Colonic mucosa (tissue), 4 donors: ENCODE data around the gene RABL2B. TPM values are rescaled to one million over a fixed set of nuclear protein-coding genes. Genes with fewer than 3 reads are reported as not detected.

Experiments
- DNase-seq: peaks from one replicate; pipeline ENCODE4 v3.0.0-alpha.2; 2020
- H3K27ac ChIP-seq: fragments of 200-600 bp; one replicate; pipeline ENCODE4 v1.8.0; 2021
- H3K27me3 ChIP-seq: fragments of 200-600 bp; one replicate; pipeline ENCODE4 v1.8.0; 2021
- H3K36me3 ChIP-seq: fragments of 200-600 bp; one replicate; pipeline ENCODE4 v1.8.0; 2021
- H3K4me1 ChIP-seq: fragments of 200-600 bp; one replicate; pipeline ENCODE4 v1.8.0; 2021; ENCODE audit warnings: mild to moderate bottlenecking
- H3K4me3 ChIP-seq: fragments of 200-600 bp; one replicate; pipeline ENCODE4 v1.8.0; 2021
- H3K9ac ChIP-seq, 2 donors: one replicate each; pipeline ENCODE4 v1.7.0; 2013; ENCODE audit warnings: control low read depth in 2 of 2, low read depth in 2 of 2, low read length in 2 of 2
- H3K9me3 ChIP-seq: fragments of 200-600 bp; one replicate; pipeline ENCODE4 v1.8.0; 2021
- CTCF ChIP-seq: fragments of 200-600 bp; IDR thresholded peaks from one replicate; pipeline ENCODE4 v1.8.0; 2022; ENCODE audit warnings: antibody characterized with exemption, mild to moderate bottlenecking
- intact Hi-C: fragments of 100-400 bp; cut with DNase I; formaldehyde crosslinking; loops from one replicate; pipeline ENCODE4 v1.14.1; 2022
- total RNA-seq, 2 donors: library from RNA; stranded (reverse); fragmentation: NEBNext Ultra II Directional in 1 of 2; extraction: Animal tissue kit (Norgen Biotek cat#: 25700) in 1 of 2; gene quantifications; one replicate each; pipeline ENCODE4 v1.2.1, GENCODE V29; 2021
- donor health status: healthy.
- donor health status: DM: no; HTN: no; CAD: no.
- donor health status: DM: no; HTN: no; CAD: no.

The RABL2B gene
- total RNA-seq, 2 donors from 2014 or later = 14.3 to 23.9 TPM

- Histone ChIP-seq H3K27ac (no peak overlapping the region), H3K9ac (no peak overlapping the region), H3K27me3 (no peaks in the 10 kb centered on the region), H3K4me1 (peaks cover 6% of the 10 kb centered on the region), H3K9me3 (no peaks in the 10 kb centered on the region), H3K4me3 (no peak overlapping the region), H3K36me3 (no peaks in the 10 kb centered on the region)
- no peak for DNase-seq
- intact Hi-C loops = no loop called here
- TF ChIP-seq CTCF = no peak
Observed at GRCh38 chr22:50730013-50730891, 53.2 kb downstream of the RABL2B start.

- TF ChIP-seq CTCF = no peak
Observed at GRCh38 chr22:50729391-50730012, 53.9 kb downstream of the RABL2B start.

GRCh38 chr22:50728523-50728931 is 54.9 kb downstream of the RABL2B start:
- Histone ChIP-seq H3K27ac (no peak overlapping the region), H3K4me3 (no peak overlapping the region), H3K9ac (no peak overlapping the region), H3K27me3 (no peaks in the 10 kb centered on the region), H3K9me3 (no peaks in the 10 kb centered on the region), H3K4me1 (peaks cover 6% of the 10 kb centered on the region), H3K36me3 (no peaks in the 10 kb centered on the region)
- DNase-seq = no peak
- intact Hi-C loops = no loop called here
- no peak for TF ChIP-seq CTCF

More at GRCh38 chr22:50729391-50730012, 53.9 kb downstream of the RABL2B start:
- Histone ChIP-seq H3K4me1 (peaks cover 6% of the 10 kb centered on the region), H3K9ac (no peak overlapping the region), H3K9me3 (no peaks in the 10 kb centered on the region), H3K36me3 (no peaks in the 10 kb centered on the region), H3K27me3 (no peaks in the 10 kb centered on the region), H3K4me3 (no peak overlapping the region), H3K27ac (no peak overlapping the region)
- no peak for DNase-seq
- intact Hi-C loops = no loop called here

- no peak overlapping the region for H3K9ac ChIP-seq
- intact Hi-C loops = no loop called here
- peaks cover 6% of the 10 kb centered on the region for H3K4me1 ChIP-seq
- no peak overlapping the region for H3K4me3 ChIP-seq
- no peaks in the 10 kb centered on the region for H3K27me3 ChIP-seq
- no peak for DNase-seq
- H3K27ac ChIP-seq = no peak overlapping the region
- no peak for TF ChIP-seq CTCF
- H3K9me3 ChIP-seq = no peaks in the 10 kb centered on the region
- no peaks in the 10 kb centered on the region for H3K36me3 ChIP-seq
Observed at GRCh38 chr22:50727678-50728522, 55.5 kb downstream of the RABL2B start.

- no peak for DNase-seq
- Histone ChIP-seq H3K36me3 (no peaks in the 10 kb centered on the region), H3K4me1 (peaks cover 2% of the 10 kb centered on the region), H3K27ac (no peak overlapping the region), H3K9ac (no peak overlapping the region), H3K4me3 (no peak overlapping the region), H3K9me3 (no peaks in the 10 kb centered on the region), H3K27me3 (no peaks in the 10 kb centered on the region)
- intact Hi-C loops = no loop called here
- TF ChIP-seq CTCF = no peak
Observed at GRCh38 chr22:50726643-50727340, 56.6 kb downstream of the RABL2B start.
